Measurements from ENCODE around the gene LSP1. TPM values are rescaled to one million over a fixed set of nuclear protein-coding genes. Genes with fewer than 3 reads are reported as not detected.
A peak's percentile ranks its signal among the peaks of the same experiment; 100 is the strongest.

Gene LSP1
- total RNA-seq, 4 donors from 2014 or later, result 12.3 to 69.6 (median 23.2) TPM

GRCh38 chr11:1880746-1881441 is 28.0 kb downstream of the LSP1 start:
- TF ChIP-seq EP300 (IDR thresholded peaks at IDR 0.05; ENCODE audit: low read depth) (no peak), POLR2AphosphoS5 (IDR thresholded peaks at IDR 0.05) (no peak), POLR2A (IDR thresholded peaks at IDR 0.05) (no peak)
- TF ChIP-seq, protein P1, sequence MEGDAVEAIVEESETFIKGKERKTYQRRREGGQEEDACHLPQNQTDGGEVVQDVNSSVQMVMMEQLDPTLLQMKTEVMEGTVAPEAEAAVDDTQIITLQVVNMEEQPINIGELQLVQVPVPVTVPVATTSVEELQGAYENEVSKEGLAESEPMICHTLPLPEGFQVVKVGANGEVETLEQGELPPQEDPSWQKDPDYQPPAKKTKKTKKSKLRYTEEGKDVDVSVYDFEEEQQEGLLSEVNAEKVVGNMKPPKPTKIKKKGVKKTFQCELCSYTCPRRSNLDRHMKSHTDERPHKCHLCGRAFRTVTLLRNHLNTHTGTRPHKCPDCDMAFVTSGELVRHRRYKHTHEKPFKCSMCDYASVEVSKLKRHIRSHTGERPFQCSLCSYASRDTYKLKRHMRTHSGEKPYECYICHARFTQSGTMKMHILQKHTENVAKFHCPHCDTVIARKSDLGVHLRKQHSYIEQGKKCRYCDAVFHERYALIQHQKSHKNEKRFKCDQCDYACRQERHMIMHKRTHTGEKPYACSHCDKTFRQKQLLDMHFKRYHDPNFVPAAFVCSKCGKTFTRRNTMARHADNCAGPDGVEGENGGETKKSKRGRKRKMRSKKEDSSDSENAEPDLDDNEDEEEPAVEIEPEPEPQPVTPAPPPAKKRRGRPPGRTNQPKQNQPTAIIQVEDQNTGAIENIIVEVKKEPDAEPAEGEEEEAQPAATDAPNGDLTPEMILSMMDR (IDR thresholded peaks at IDR 0.05), result no peak
- intact Hi-C loops (cut with DNase I; ENCODE audit: low total_unique reads) (loop anchor here (5.0 kb wide), 1 partner anchor 926 kb away; no protein-coding TSS in a partner anchor), in situ Hi-C loops (cut with MboI; ENCODE audit: low pct_ligation_motif_present in 1 of 4, low pct_unique_long_range_greater_than_20kb in 1 of 4, low sequenced_read_pairs in 3 of 4) (no loop called here)
- WGBS, 2 donors (ENCODE audit: low coverage in 1 of 2), result 60 to 80% methylated on average over 1 to 6 of the region's 9 CpGs
- H3K36me3 ChIP-seq, result no peaks in the 10 kb centered on the region
- no peaks in the 10 kb centered on the region for H3K9me3 ChIP-seq
- no peak for DNase-seq
- H3K27ac ChIP-seq, result peak overlapping the region; percentile 60 to 74 (median 67)
- peaks cover 0 to 52% (median 16%) of the 10 kb centered on the region in 4 donors for H3K4me1 ChIP-seq
- H3K27me3 ChIP-seq, result no peaks in the 10 kb centered on the region
- no peak overlapping the region for H3K4me3 ChIP-seq

- Histone ChIP-seq H3K4me1 (peaks cover 0 to 45% (median 13%) of the 10 kb centered on the region in 4 donors), H3K4me3 (no peak overlapping the region)
- 61% methylated on average over 38 of the region's 43 CpGs; no CpG with 5 or more reads in 1 of the 2 donors for WGBS, 2 donors (ENCODE audit: low coverage in 1 of 2)
Measured at GRCh38 chr11:1881442-1882264, 28.8 kb downstream of the LSP1 start.

DNA sequence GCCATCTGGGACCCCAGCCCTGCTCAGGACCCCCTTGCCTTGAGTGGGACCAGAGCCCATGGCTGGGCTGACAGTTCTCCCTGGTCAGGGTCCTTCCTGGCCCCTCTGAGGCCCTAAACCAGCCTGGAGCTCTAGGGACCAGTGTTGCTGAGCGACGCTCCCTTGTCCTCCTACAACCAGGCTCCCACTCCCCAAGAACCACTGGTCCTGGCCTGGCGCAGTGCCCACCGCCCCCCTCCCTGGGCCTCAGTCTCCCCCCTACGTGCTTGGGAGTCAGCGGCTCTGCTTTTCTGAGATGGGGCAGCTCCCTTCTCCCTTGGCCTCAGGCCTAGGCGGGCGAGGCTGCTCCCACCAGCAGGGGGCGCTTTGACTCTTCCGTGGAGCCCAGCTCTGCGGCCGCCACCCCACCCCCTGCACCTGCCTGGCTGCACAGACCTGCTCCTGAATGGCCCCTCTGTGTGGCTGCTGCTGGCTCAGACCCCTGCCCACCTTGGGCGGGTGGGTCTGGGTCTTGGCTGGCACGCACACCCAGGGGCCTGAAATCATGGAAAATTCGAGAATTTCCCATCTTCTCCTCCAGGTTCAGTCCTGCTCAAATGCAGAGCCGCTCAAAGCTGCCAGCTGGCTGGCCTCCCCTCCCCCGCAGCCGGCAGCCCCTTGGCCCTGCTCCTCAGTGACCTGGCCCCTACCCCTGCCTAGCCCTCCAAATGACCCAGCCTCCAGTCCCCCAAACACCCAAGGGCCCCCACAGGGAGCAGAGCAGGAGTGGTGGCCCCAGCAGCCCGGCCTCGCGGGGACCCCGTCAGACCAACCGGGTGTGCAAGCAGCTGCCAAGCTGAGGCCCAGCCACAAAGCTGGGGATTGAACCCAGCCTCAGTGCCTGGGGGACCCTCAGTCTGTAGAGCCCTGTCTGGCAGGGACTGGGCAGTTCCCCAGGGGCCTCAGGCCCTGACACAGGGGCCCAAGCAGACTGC is 29.7 kb downstream of the LSP1 start:
- Histone ChIP-seq H3K4me1 (peaks cover 0 to 38% (median 10%) of the 10 kb centered on the region in 4 donors), H3K36me3 (no peaks in the 10 kb centered on the region), H3K4me3 (no peak overlapping the region), H3K9me3 (no peaks in the 10 kb centered on the region), H3K27me3 (no peaks in the 10 kb centered on the region), H3K27ac (peak overlapping the region; percentile 60 to 74 (median 67))
- TF ChIP-seq, protein P1 (IDR thresholded peaks at IDR 0.05), result peak; percentile 84 to 94 (median 87)
- TF ChIP-seq EP300 (IDR thresholded peaks at IDR 0.05; ENCODE audit: low read depth), result no peak
- in situ Hi-C loops (cut with MboI; ENCODE audit: low pct_ligation_motif_present in 1 of 4, low pct_unique_long_range_greater_than_20kb in 1 of 4, low sequenced_read_pairs in 3 of 4), result no loop called here
- DNase-seq, result peak; percentile 80
- 45% methylated on average over 16 of the region's 23 CpGs; no CpG with 5 or more reads in 1 of the 2 donors for WGBS, 2 donors (ENCODE audit: low coverage in 1 of 2)
- intact Hi-C loops (cut with DNase I; ENCODE audit: low total_unique reads), result loop anchor here (5.0 kb wide), 1 partner anchor 925 kb away; no protein-coding TSS in a partner anchor

More at GRCh38 chr11:1881442-1882264, 28.8 kb downstream of the LSP1 start:
- Histone ChIP-seq H3K36me3 (no peaks in the 10 kb centered on the region), H3K9me3 (no peaks in the 10 kb centered on the region), H3K27ac (peak overlapping the region; percentile 60 to 74 (median 67)), H3K27me3 (no peaks in the 10 kb centered on the region)
- TF ChIP-seq, protein P1 (IDR thresholded peaks at IDR 0.05), result no peak
- TF ChIP-seq EP300 (IDR thresholded peaks at IDR 0.05; ENCODE audit: low read depth), result no peak
- TF ChIP-seq POLR2A (IDR thresholded peaks at IDR 0.05), result no peak
- no peak for TF ChIP-seq POLR2AphosphoS5 (IDR thresholded peaks at IDR 0.05)
- in situ Hi-C loops (cut with MboI; ENCODE audit: low pct_ligation_motif_present in 1 of 4, low pct_unique_long_range_greater_than_20kb in 1 of 4, low sequenced_read_pairs in 3 of 4), result no loop called here
- intact Hi-C loops (cut with DNase I; ENCODE audit: low total_unique reads), result loop anchor here (5.0 kb wide), 1 partner anchor 926 kb away; no protein-coding TSS in a partner anchor
- no peak for DNase-seq

Data from transverse colon (tissue), 4 donors.